WI38 (cell line): ENCODE data around the gene ZNF205.

ENCODE experiments used
- H3K4me3 ChIP-seq: 2 replicates; pipeline ENCODE4 v1.5.1; 2011; ENCODE audit warnings: low read depth, mild to moderate bottlenecking, control low read depth, low read length
- TF ChIP-seq, protein P1 (sequence below): IDR thresholded peaks from 2 replicates; pipeline ENCODE4 v1.5.1; 2012; ENCODE audit warnings: low read depth, mild to moderate bottlenecking, control low read depth, low read length

Gene ZNF205

DNA sequence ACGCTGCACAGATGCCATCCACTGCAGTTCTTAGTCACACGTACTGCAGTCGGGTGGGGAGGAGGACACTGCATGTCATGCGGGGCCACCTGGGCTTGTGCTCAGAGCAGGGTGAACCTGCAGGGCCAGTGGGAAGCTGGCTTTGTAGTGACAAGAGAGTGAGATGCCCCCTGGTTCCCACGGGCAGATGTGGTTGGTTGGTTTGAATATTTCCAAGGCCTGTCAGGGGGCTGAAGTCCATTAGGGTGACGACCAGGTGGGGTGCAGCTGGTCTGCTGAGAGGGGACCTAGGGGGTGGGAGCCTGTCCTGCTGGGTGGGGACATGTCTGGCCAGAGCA lies 36.8 kb downstream of the ZNF205 start:
- no peak overlapping the region; the same call in 1 of the 2 replicates for H3K4me3 ChIP-seq
- TF ChIP-seq, protein P1, sequence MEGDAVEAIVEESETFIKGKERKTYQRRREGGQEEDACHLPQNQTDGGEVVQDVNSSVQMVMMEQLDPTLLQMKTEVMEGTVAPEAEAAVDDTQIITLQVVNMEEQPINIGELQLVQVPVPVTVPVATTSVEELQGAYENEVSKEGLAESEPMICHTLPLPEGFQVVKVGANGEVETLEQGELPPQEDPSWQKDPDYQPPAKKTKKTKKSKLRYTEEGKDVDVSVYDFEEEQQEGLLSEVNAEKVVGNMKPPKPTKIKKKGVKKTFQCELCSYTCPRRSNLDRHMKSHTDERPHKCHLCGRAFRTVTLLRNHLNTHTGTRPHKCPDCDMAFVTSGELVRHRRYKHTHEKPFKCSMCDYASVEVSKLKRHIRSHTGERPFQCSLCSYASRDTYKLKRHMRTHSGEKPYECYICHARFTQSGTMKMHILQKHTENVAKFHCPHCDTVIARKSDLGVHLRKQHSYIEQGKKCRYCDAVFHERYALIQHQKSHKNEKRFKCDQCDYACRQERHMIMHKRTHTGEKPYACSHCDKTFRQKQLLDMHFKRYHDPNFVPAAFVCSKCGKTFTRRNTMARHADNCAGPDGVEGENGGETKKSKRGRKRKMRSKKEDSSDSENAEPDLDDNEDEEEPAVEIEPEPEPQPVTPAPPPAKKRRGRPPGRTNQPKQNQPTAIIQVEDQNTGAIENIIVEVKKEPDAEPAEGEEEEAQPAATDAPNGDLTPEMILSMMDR = no peak

DNA sequence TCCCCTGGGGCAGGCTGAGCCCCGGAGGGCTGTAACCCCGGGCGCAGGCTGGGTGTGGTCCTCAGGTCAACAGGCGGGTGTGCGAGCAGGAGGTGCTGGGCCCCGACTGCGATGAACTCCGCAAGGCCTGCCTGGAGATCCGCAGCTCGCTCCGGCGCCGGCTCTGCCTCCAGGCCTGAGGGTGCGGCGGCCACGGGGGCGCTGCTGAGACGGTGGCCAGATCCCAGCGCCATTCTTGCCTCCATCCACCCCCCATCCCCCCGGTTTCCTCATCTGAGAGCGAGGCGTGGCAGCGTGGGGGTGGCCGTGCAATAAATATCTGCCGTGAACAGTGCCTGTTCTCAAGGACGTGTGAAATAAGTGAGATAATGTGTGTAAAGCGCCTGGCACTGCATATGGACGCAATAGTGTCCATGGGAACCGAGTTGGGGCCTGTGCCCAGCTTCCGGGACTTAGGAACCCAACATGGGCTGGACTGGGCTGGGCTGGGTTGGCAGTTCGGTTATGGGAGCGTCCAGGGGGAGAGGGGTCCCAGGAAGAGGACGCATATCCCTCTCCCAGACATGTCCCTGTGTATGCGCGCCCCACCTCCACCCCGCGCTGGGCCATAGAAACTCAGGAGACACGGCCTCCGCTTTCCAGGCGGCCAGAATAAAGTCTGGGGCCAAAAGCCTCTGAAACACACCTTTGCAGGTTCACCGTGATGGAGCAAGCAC lies 37.4 kb downstream of the ZNF205 start:
- peak overlapping the region; percentile 74 for H3K4me3 ChIP-seq
- TF ChIP-seq, protein P1 = peak; percentile 39; the same call in 1 of the 2 replicates

DNA sequence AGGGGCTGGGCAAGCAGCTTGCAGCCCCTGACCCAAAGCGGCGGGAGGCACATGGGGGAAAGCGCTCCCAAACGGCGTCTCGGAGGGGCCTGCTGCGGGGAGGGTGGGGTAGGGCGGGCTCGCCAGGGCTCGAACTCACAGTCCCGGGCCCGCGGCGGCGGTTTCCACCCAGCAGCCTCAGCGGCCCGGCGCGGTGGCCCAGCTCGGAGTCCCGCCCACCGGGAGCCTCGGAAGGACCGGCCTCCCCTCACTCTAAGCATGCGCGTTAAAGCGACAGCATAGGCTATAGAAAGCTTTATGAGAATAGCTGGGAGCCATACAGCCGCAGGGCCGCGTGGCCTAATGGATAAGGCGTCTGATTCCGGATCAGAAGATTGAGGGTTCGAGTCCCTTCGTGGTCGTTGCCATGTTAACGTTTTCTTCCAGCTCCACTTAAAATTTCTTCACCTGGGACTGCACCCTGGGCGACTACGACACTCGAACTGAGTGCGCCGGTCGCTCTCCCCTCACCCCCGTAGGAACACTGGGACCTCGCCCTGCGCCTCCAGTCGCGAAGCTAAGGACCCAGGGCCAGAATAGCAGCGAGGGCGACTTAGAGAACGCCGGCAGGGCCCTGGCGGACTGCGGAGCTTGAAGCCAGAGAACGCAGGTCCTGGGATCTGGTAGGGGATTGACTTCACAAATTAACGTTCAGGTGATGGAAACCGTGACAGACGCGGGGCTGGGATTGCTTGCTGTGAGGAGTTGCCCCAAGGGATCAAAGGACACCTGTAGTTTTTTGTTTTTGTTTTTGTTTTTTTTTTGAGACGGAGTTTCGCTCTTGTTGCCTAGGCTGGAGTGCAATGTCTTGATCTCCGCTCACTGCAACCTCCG lies 38.2 kb downstream of the ZNF205 start:
- peak overlapping the region; percentile 74 for H3K4me3 ChIP-seq
- TF ChIP-seq, protein P1 = no peak

DNA sequence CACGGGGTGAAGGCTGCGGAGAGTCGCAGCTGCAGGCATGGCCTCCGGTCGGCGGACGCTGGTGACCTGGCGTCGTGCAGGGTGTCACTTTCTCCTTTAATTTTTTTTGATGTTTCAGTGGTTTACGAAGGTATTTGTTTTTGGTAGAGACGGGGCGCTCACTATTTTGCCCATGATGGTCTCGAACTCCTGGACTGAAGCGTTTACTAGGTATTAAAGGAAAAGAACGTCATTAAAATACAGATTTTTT lies 39.6 kb downstream of the ZNF205 start:
- TF ChIP-seq, protein P1 = no peak
- H3K4me3 ChIP-seq = peak overlapping the region; percentile 66

DNA sequence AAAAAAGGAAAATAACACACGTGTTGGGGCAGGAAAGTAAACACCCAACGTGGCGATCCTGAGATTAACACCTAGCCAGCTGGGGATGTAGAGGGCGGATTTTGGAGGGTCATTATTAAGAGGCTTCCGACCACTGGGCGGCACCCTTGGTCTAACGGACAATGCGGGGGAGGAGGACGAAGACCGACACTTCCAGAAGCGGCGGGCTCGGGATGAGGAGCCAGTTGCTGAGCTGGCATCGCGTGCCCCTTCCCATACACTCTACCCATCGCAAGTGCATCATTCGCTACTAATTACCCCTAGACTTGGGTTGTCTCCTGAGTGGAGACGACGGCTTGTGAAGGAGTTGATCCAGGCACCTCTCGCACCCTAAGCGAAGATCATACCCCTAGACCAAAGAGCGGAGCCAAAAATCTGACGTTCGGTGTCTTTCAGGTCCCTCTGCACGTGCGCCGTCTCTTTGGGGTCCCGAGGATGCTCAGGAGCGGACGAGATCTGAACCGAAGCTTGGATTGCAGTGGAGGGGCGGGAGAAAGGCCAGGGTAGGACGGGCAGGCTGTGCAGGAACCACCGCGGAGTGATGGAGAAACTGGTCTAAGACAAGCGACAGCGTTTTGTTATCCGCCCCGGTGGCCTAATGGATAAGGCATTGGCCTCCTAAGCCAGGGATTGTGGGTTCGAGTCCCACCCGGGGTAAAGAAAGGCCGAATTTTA lies 40.0 kb downstream of the ZNF205 start:
- peak overlapping the region; percentile 66 for H3K4me3 ChIP-seq

DNA sequence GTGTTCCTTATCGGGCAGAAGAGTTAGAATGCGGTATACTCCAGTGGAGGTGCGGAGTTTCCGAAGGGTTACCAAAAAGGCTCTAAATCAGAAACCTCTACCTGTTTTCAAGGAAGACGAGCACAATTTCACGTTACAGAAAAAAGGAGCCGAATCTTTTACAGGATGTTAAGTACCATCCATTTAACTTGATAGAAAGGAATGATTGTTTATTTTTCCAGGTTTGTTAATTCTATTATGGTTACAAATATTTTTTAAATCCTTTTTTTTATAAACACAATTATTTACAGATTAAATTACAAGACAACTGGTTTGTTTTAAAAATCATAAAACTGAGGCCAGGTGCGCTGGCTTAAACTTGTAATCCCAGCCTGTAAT lies 40.6 kb downstream of the ZNF205 start:
- H3K4me3 ChIP-seq = no peak overlapping the region; the same call in 1 of the 2 replicates
- TF ChIP-seq, protein P1 = no peak

More for the DNA sequence above, 40.0 kb downstream of the ZNF205 start:
- TF ChIP-seq, protein P1 = peak; percentile 24; the same call in 1 of the 2 replicates
